Mononuclear cell (primary cell): ENCODE measurements around the gene FAM187B. TPM values are rescaled to one million over a fixed set of nuclear protein-coding genes. Genes with fewer than 3 reads are reported as not detected.
"Not testable (repeated sequence)": the region's sequence is repeated elsewhere in the genome, so short reads cannot be mapped to it uniquely, and the experiment has no call there.

Source experiments
- H3K27me3 ChIP-seq: 2 replicates; pipeline ENCODE4 v1.6.0; 2011; ENCODE audit warnings: low read length, control low read depth; ENCODE audit not compliant: insufficient read depth
- H3K4me1 ChIP-seq: 2 replicates; pipeline ENCODE4 v1.5.1; 2011; ENCODE audit warnings: mild to moderate bottlenecking, low read length, control low read depth; ENCODE audit not compliant: insufficient read depth
- H3K4me3 ChIP-seq: 2 replicates; pipeline ENCODE4 v1.5.1; 2011; ENCODE audit warnings: mild to moderate bottlenecking, low read length, moderate library complexity
- H3K9me3 ChIP-seq: 2 replicates; pipeline ENCODE4 v1.5.1; 2011; ENCODE audit warnings: low read depth, mild to moderate bottlenecking, control low read depth, low read length
- total RNA-seq: library from RNA; depleted of rRNA; stranded (reverse); fragments of >200 nt; gene quantifications from one replicate; pipeline ENCODE4 v1.2.3, GENCODE V29; 2012

Gene FAM187B
- total RNA-seq, 1 donor, result 0.21 TPM

DNA sequence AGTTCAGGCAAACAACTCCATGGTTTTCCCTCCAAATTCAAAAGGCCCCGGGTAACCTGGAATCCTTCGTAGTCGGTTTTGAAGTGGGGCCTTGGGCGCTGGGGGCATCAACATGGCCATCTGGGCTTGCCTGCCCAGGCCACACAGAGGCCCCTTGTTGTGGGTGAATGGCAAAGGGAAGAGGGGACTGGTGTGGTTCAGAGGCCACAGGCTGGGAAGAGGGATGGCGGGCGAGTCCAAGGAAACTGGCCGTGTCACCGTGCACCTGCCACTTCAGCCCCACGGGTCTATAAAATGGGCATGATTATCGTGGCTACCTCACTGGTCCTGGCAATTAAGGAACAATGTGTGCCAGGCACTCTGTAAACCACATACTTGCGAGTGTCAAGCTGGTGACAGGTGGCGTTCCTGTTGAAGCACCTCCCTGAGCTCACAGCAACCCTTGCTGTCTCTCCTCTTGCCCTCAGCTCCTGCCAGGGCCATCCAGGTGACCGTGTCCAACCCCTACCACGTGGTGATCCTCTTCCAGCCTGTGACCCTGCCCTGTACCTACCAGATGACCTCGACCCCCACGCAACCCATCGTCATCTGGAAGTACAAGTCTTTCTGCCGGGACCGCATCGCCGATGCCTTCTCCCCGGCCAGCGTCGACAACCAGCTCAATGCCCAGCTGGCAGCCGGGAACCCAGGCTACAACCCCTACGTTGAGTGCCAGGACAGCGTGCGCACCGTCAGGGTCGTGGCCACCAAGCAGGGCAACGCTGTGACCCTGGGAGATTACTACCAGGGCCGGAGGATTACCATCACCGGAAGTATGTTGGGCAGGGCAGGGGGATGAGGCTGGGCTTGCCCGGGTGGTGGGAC lies 21.5 kb upstream of the FAM187B start:
- Histone ChIP-seq H3K9me3 (no peaks in the 10 kb centered on the region), H3K4me3 (no peak overlapping the region), H3K27me3 (peaks cover 39% of the 10 kb centered on the region), H3K4me1 (peaks cover 24% of the 10 kb centered on the region)

DNA sequence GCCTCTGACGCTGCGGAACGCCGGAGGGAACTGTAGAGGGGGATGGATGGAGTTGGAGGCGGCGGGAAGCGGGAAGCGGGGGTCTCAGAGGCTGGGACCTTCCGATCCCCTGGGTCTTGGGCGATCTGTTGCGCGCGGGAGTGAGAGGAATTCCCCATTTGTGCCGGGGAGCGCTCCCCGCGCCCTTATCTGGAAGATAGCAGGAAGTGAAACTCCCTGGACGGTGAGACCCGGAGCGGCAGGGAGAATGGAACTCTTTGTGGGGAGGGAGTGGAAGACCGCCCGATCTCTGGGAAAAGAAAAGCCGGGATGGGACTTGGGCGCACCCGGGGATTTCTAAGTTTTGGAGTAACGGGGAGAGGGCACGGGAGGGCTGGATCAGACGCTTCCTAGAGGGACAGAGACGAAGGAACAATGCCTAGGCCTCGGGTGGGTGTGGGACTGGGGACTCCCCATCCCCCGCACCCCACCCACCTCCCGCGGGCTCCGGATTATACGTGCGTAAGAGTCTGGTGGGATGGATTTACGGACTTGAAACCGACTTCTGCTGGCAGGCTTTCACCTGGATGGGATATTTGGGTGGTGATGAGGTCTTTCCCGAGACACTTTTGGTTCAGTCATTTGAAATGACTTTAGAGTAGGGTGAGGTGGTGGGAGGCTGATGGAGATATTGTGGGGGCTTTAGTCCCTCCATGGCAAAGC lies 20.8 kb upstream of the FAM187B start:
- Histone ChIP-seq H3K4me1 (peaks cover 24% of the 10 kb centered on the region), H3K9me3 (no peaks in the 10 kb centered on the region), H3K4me3 (peak overlapping the region; percentile 47), H3K27me3 (peaks cover 39% of the 10 kb centered on the region)

DNA sequence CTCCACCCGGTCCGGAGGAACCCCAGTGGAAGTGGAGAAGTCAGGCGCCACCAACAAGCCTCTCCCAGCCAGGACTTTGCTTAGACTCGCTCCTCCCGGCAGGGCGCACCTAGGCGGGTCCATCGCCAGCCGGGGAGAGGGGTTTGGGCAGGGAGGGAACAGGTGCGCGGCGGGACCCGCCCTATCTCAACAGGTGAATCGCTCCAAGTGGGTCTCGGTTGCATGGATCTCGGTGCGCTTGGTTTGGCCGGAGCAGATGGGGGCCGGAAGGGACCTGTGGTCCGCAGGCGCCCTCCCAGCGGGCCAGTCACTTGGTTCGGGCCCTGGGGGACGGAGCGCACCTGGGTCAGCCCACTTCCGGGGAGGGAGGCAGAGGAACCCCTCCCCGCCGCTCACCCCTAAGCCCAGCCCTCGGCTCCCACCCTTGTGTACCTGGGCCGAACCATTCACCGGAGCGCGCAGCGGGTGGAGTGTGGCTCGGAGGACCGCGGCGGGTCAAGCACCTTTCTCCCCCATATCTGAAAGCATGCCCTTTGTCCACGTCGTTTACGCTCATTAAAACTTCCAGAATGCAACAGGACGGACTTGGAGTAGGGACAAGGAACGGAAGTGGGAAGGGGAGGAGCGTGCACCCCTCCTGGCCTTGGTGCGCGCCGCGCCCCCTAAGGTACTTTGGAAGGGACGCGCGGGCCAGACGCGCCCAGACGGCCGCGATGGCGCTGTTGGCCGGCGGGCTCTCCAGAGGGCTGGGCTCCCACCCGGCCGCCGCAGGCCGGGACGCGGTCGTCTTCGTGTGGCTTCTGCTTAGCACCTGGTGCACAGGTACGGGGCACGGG lies 20.0 kb upstream of the FAM187B start, which contains the start of gene LSR:
LSR (plus strand) TSS at position 693 of the 836 bp plus-strand sequence; CDS start at position 714, 21 bp downstream.
- H3K9me3 ChIP-seq, result no peaks in the 10 kb centered on the region
- H3K4me3 ChIP-seq, result peak within 1 kb of the TSS; percentile 47
- peaks cover 41% of the 10 kb centered on the region for H3K27me3 ChIP-seq
- peaks cover 24% of the 10 kb centered on the region for H3K4me1 ChIP-seq

DNA sequence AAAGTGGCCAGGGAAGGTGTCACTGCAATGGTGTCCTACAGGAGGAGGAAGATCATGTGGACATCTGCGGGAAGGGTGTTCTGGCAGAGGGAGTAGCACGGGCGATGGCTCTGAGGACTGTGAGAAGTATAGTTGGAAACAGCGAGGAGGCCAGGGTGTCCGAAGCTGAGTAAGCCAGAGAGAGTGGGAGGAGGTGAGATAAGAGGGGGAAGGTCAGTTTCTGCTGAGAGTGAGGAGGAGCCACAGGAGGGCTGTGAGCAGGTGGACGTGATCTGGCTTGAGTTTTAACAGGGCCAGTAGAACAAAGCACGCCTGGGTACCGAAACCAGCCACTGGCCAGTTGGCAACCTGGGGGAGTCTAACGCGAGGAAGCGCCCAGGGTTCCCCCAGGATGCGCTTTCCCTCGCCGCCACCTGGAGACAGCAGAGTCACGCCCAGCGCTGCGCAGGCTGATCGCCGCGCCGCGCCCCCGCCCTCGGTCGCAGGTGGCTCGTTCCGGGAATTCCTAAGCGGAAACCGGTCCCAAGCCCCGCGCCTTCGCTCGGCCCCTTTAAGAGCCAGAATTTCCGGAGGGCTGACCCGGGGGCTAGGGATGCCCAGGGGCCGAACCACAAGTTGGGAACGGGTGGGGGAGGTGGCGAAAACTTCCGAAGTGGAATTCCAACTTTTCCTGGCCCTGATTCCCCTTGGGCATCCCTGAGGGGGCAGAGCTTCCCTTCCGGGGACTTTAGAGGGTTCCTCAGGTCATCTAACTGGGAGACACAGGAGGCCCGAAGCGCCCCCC lies 19.2 kb upstream of the FAM187B start:
- Histone ChIP-seq H3K4me1 (peaks cover 24% of the 10 kb centered on the region), H3K9me3 (no peaks in the 10 kb centered on the region), H3K27me3 (peaks cover 47% of the 10 kb centered on the region), H3K4me3 (peak overlapping the region; percentile 47)

DNA sequence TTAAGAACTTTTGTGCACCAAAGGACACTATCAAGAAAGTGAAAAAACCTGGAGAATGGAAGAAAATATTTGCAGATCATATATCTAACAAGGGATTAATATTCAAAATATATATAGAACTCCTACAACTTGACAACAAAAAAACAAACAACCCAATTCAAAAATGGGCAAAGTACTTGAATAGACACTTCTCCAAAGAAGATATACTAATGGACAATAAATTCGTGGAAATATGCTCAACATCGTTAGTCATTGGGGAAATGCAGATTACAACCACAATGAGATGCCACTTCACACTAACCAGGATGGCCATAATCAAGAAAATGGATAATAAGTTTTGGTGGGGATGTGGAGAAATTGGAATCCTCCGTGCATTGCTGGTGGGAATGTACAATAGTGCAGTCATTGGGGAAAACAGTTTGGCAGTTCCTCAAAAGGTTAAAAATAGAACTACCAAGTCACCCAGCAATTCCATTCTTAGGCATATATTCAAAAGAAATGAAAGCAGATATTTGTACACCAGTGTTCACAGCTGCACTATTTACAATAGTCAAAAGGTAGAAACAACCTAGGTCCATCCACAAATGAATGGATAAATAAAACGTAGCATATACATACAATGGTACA lies 18.0 kb upstream of the FAM187B start:
- Histone ChIP-seq H3K4me1 (peaks cover 24% of the 10 kb centered on the region), H3K9me3 (peaks cover 6% of the 10 kb centered on the region), H3K4me3 (no peak overlapping the region), H3K27me3 (peaks cover 47% of the 10 kb centered on the region)

DNA sequence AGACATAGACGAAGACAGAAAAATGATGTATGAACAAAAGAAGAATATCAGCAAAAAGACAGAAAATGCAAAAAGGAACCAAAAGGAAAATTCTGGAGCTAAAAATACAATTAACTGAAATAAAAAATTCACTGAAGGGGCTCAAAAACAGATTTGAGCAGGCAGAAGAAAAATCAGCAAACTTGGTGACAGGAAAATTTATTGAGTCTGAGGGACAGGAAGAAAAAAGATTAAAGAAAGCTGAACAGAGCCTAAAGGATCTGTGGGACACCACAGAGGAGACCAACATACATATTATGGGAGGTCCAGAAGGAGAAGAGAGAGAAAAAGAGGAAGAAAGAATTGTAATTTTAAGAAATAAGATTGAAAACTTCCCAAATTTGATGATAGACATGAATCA lies 12.9 kb upstream of the FAM187B start:
- H3K27me3 ChIP-seq, result peaks cover 12% of the 10 kb centered on the region

DNA sequence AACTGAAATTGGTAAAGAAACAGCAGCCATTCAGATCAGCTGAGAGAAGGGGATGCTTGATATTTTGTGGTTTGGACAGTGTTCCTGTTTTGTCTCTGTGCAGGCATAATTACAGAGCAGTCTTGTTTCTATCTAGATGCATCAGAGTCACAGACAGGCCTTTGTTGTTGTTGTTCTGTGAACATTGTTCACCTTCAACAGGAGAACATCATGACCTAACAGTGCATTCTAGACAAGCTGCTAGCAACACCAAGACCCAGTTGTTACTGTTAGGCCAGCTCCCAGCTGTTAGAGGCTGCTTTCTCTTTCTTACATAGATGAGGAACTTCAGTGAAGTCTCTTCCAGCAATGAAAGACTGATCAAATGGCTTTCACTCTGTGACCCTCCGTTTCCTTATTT lies 11.8 kb upstream of the FAM187B start:
- Histone ChIP-seq H3K4me1 (peaks cover 15% of the 10 kb centered on the region), H3K27me3 (peaks cover 7% of the 10 kb centered on the region), H3K4me3 (no peak overlapping the region), H3K9me3 (peaks cover 7% of the 10 kb centered on the region)

More for the DNA sequence above, 12.9 kb upstream of the FAM187B start:
- Histone ChIP-seq H3K4me1 (peaks cover 15% of the 10 kb centered on the region), H3K9me3 (peaks cover 7% of the 10 kb centered on the region), H3K4me3 (no peak overlapping the region)

DNA sequence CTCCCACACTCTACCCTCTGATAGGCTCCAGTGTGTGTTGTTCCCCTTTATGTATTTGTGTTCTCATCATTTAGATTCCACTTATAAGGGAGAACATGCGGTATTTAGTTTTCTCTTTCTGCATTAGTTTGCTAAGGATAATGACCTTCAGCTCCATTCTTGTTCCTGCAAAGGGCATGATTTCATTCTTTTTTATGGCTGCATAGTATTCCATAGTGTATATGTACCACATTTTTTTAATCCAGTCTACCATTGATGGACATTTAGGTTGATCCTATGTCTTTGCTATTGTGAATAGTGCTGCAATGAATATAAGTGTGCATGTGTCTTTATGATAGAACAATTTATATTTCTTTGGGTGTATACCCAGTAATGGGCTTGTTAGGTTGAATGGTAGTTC lies 11.1 kb upstream of the FAM187B start:
- H3K4me3 ChIP-seq, H3K9me3 ChIP-seq, H3K27me3 ChIP-seq: not testable (repeated sequence)
- H3K4me1 ChIP-seq, result peaks cover 15% of the 10 kb centered on the region

DNA sequence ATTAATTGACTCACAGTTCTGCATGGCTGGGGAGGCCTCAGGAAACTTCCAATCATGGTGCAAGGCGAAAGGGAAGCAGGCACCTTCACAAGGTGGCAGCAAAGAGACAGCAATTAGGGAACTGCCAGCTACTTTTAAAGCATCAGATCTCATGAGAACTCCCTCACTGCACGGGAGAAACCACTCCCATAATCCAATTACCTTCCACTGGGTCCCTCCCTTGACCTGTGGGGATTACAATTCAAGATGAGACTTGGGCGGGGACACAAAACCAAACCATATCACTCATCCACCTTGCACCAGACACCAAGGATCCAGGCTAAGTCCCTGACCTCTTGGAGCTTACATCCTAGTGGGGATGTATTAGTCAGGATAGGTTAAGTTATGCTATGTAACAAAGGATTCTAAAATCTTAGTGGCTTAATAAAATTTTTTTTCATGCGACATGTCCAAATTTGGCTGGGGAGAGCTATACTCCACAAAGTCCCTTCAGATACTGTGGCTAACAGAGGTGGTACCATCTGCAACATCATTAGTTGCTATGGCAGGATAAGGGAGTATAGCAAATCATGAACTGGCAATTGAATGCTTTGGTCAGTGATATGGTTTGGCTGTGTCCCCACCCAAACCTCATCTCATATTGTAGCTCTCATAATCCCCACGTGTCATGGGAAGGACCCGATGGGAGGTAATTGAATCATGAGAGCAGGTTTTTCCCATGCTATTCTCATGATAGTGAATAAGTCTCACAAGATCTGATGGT lies 8.3 kb upstream of the FAM187B start:
- H3K27me3 ChIP-seq, result no peaks in the 10 kb centered on the region
- H3K4me3 ChIP-seq, result no peak overlapping the region
- H3K4me1 ChIP-seq, result peaks cover 15% of the 10 kb centered on the region
- peaks cover 3% of the 10 kb centered on the region for H3K9me3 ChIP-seq

DNA sequence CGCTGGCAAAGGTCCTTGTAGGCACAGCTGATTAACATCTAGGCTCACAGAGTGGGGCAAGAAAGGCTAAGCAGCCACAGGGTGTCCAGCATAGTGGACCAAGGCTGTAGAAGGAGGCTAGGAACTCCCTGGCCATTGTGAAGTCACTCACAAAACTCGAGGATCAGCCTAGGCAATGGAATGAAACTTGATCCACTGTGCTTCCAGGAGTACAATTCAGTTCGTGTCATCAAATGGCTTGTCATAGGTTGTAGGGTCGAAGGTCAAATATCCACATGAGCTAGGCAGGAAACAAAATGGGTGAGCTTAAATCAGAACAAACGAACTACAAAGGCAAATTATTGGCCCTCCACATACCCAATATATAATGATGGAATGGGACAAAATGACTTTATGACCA lies 4.4 kb upstream of the FAM187B start:
- Histone ChIP-seq H3K4me1 (no peaks in the 10 kb centered on the region), H3K27me3 (no peaks in the 10 kb centered on the region), H3K9me3 (no peaks in the 10 kb centered on the region), H3K4me3 (no peak overlapping the region)

DNA sequence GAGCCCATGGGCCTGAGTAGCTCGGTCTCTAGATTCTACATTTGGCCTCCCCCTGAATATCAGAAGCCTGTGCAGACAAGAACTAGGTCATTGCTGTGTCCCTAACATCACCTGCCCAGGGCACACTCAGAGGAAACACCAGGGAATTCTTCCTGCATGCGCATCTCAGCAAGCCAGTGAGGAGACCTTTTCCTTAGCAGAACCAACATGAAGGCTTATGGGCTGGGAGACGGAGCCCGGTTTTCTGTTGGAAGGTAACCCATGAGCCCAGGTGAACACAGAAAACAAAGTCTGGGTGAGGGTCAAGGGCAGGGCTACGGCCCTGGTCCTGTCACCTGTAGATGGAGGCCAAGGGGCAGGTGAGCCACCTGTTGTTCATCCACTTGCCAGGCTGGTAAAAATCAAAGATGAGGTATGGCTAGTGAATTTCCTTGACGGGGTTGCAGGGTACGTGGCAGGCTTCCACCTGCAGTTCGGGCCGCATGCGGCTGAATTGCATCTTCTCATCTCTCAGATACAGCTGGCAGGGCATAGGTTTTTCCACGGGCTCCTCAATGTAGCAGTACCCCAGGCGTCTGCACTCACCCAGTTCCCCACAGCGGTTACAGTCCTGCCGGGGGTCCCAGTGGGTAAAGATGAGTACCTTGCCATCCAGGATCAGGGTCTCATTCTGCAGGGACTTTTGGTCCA lies 3.6 kb upstream of the FAM187B start:
- Histone ChIP-seq H3K27me3 (no peaks in the 10 kb centered on the region), H3K4me3 (no peak overlapping the region), H3K9me3 (no peaks in the 10 kb centered on the region), H3K4me1 (no peaks in the 10 kb centered on the region)

DNA sequence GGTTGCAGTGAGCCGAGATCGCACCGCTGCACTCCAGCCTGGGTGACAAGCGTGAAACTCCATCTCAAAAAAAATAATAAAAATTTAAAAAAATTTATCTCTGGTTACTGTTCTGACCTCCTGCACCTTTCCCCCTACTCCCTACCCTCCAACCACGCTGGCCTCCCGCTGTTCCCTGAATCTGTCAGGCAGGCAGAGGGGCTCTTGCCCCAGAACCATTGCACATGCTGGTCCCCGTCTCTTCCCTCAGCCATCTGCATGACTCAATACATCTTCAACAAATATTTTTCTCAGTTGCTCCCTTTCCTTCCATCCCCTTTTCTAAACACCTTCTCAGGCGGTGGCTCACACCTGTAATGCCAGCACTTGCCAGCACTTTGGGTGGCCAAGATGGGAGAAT lies 1.1 kb upstream of the FAM187B start:
- no peaks in the 10 kb centered on the region for H3K9me3 ChIP-seq
- H3K27me3 ChIP-seq, result no peaks in the 10 kb centered on the region
- peaks cover 7% of the 10 kb centered on the region for H3K4me1 ChIP-seq
- H3K4me3 ChIP-seq, result no peak overlapping the region

DNA sequence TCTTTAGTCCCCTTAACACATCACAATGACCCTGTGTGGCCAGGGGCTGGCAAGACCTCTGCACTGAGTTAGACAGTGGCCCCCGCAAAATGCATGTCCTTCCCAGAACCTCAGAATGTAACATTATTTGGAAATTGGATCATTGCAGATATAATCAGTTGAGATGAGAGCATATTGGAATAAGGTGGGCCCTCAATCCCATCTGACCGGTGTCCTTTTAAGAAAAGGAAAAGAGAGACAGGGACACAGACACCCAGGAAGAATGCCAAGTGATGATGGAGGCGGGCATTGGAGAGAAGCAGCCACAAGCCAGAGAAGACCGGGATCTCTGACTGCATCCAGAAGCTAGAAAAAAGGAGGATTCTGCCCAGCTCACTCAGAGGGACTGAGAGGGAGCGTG lies 1.8 kb downstream of the FAM187B start:
- H3K4me3 ChIP-seq, result no peak overlapping the region
- H3K27me3 ChIP-seq, result no peaks in the 10 kb centered on the region
- H3K9me3 ChIP-seq, result no peaks in the 10 kb centered on the region
- H3K4me1 ChIP-seq, result peaks cover 18% of the 10 kb centered on the region
